Kidney tubule cell (primary cell): ENCODE results near the gene PCDHA12.
"Not testable (repeated sequence)": the region's sequence is repeated elsewhere in the genome, so short reads cannot be mapped to it uniquely, and the experiment has no call there.

Source experiments
- DNase-seq: peaks from one replicate; pipeline ENCODE4 v3.0.0-alpha.2; 2018; ENCODE audit warnings: low spot score

PCDHA12 gene, protein sequence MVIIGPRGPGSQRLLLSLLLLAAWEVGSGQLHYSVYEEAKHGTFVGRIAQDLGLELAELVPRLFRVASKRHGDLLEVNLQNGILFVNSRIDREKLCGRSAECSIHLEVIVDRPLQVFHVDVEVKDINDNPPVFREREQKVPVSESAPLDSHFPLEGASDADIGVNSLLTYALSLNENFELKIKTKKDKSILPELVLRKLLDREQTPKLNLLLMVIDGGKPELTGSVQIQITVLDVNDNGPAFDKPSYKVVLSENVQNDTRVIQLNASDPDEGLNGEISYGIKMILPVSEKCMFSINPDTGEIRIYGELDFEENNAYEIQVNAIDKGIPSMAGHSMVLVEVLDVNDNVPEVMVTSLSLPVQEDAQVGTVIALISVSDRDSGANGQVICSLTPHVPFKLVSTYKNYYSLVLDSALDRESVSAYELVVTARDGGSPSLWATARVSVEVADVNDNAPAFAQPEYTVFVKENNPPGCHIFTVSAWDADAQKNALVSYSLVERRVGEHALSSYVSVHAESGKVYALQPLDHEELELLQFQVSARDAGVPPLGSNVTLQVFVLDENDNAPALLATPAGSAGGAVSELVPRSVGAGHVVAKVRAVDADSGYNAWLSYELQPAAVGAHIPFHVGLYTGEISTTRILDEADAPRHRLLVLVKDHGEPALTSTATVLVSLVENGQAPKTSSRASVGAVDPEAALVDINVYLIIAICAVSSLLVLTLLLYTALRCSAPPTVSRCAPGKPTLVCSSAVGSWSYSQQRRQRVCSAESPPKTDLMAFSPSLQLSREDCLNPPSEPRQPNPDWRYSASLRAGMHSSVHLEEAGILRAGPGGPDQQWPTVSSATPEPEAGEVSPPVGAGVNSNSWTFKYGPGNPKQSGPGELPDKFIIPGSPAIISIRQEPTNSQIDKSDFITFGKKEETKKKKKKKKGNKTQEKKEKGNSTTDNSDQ

GRCh38 chr5:140875085-140876065, at the start of gene PCDHA12:
TSS of gene PCDHA12 (plus strand) at chr5:140875308. CDS start at chr5:140875473, 165 bp downstream.
- DNase-seq = peak; percentile 59

- DNase-seq = peak; percentile 23
These were observed 47.3 kb upstream of the PCDHA12 start, which contains the start of gene PCDHA6 for GRCh38 chr5:140827704-140828361. TSS of gene PCDHA6 (plus strand) at chr5:140827960. CDS start at chr5:140828092, 132 bp downstream.

DNA sequence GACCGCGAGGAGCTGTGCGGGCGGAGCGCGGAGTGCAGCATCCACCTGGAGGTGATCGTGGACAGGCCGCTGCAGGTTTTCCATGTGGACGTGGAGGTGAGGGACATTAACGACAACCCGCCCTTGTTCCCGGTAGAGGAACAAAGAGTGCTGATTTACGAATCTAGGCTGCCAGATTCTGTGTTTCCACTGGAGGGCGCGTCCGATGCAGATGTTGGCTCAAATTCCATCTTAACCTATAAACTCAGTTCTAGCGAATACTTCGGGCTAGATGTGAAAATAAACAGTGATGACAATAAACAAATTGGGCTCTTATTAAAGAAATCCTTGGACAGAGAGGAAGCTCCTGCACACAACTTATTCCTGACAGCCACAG, 46.8 kb upstream of the PCDHA12 start:
- DNase-seq = peak; percentile 12

DNA sequence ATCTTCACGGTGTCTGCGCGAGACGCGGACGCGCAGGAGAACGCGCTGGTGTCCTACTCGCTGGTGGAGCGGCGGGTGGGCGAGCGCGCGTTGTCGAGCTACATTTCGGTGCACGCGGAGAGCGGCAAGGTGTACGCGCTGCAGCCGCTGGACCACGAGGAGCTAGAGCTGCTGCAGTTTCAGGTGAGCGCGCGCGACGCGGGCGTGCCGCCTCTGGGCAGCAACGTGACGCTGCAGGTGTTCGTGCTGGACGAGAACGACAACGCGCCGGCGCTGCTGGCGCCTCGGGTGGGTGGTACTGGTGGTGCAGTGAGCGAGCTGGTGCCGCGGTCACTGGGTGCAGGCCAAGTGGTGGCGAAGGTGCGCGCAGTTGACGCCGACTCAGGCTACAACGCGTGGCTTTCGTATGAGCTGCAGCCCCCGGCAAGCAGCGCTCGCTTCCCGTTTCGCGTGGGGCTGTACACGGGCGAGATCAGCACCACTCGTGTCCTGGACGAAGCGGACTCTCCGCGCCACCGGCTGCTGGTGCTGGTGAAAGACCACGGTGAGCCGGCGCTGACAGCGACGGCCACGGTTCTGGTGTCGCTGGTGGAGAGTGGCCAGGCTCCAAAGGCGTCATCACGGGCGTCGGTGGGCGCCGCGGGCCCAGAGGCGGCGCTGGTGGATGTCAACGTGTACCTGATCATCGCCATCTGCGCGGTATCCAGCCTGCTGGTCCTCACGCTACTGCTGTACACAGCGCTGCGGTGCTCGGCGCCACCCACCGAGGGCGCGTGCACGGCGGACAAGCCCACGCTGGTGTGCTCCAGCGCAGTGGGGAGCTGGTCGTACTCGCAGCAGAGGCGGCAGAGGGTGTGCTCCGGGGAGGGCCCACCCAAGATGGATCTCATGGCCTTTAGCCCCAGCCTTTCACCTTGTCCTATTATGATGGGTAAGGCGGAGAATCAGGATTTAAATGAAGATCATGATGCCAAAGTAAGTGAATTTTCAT, 45.3 kb upstream of the PCDHA12 start:
- not testable (repeated sequence) for DNase-seq

- DNase-seq = peak; percentile 28
These were observed 41.1 kb upstream of the PCDHA12 start, which contains the start of gene PCDHA7 for GRCh38 chr5:140833993-140834392. TSS of gene PCDHA7 (plus strand) at chr5:140834269. CDS start at chr5:140834384, 115 bp downstream.

DNA sequence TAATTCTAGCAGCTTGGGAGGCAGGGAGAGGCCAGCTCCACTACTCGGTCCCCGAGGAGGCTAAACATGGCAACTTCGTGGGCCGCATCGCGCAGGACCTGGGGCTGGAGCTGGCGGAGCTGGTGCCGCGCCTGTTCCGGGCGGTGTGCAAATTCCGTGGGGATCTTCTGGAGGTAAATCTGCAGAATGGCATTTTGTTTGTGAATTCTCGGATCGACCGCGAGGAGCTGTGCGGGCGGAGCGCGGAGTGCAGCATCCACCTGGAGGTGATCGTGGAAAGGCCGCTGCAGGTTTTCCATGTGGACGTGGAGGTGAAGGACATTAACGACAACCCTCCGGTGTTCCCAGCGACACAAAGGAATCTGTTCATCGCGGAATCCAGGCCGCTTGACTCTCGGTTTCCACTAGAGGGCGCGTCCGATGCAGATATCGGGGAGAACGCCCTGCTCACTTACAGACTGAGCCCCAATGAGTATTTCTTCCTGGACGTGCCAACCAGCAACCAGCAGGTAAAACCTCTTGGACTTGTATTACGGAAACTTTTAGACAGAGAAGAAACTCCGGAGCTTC, 40.6 kb upstream of the PCDHA12 start:
- not testable (repeated sequence) for DNase-seq

GRCh38 chr5:140835622-140836510, 39.2 kb upstream of the PCDHA12 start:
- DNase-seq = no peak

- peak; percentile 17 for DNase-seq
These were observed 33.8 kb upstream of the PCDHA12 start, which contains the start of gene PCDHA8 for GRCh38 chr5:140840978-140841962. TSS of gene PCDHA8 (plus strand) at chr5:140841187. CDS start at chr5:140841322, 135 bp downstream.

GRCh38 chr5:140842798-140843733, 32.0 kb upstream of the PCDHA12 start:
- DNase-seq = no peak

DNA sequence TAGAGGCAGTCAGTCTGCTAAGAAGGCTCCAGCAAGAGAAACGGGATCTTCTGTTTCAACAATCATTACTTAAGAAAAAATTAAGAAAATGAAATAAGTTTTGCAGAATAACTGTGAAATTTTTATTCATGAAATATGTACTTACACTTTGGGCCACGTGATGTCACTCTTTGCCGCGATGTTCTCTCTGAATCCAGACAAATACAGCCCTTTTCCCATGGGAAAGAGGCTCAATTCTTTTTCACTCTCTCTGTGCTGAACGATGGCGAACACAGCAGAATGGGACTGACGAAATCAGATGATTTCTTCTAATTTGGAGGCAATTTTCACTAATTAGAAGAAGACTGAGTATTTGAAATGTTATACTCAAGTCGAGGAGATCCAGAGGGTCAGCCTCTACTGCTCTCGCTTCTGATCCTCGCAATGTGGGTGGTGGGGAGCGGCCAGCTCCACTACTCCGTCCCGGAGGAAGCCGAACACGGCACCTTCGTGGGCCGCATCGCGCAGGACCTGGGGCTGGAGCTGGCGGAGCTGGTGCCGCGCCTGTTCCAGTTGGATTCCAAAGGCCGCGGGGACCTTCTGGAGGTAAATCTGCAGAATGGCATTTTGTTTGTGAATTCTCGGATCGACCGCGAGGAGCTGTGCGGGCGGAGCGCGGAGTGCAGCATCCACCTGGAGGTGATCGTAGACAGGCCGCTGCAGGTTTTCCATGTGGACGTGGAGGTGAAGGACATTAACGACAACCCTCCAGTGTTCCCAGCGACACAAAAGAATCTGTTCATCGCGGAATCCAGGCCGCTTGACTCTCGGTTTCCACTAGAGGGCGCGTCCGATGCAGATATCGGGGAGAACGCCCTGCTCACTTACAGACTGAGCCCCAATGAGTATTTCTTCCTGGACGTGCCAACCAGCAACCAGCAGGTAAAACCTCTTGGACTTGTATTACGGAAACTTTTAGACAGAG, 26.7 kb upstream of the PCDHA12 start, which contains the start of gene PCDHA9:
TSS of gene PCDHA9 (plus strand) at position 244 of the 964 bp plus-strand sequence. CDS start at position 358, 114 bp downstream.
- DNase-seq = not testable (repeated sequence)

DNA sequence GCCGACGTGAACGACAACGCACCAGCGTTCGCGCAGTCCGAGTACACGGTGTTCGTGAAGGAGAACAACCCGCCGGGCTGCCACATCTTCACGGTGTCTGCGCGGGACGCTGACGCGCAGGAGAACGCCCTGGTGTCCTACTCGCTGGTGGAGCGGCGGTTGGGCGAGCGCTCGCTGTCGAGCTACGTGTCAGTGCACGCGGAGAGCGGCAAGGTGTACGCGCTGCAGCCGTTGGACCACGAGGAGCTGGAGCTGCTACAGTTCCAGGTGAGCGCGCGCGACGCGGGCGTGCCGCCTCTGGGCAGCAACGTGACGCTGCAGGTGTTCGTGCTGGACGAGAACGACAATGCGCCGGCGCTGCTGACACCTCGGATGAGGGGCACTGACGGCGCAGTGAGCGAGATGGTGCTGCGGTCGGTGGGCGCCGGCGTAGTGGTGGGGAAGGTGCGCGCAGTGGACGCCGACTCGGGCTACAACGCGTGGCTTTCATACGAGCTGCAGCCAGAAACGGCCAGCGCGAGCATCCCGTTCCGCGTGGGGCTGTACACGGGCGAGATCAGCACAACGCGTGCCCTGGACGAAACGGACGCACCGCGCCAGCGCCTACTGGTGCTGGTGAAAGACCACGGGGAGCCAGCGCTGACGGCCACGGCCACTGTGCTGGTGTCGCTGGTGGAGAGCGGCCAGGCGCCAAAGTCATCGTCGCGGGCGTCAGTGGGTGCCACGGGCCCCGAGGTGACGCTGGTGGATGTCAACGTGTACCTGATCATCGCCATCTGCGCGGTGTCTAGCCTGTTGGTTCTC, 25.1 kb upstream of the PCDHA12 start:
- not testable (repeated sequence) for DNase-seq

- peak; percentile 68 for DNase-seq
These were observed 19.1 kb upstream of the PCDHA12 start, which contains the start of gene PCDHA10 for GRCh38 chr5:140855772-140856674. TSS of gene PCDHA10 (plus strand) at chr5:140855897. CDS start at chr5:140856049, 152 bp downstream.
